Smooth muscle cell (in vitro differentiated cells): ENCODE data around the gene CAMK2A. TPM values are rescaled to one million over a fixed set of nuclear protein-coding genes. Genes with fewer than 3 reads are reported as not detected.

ENCODE experiments used
- DNase-seq: peaks from one replicate; lab custom pipeline; 2025; ENCODE audit not compliant: unreplicated experiment; lab: John Stamatoyannopoulos, UW
- H2AFZ ChIP-seq: fragments of 200-600 bp; sonication (generic); 2 replicates; pipeline ENCODE4 v1.6.0; 2016; ENCODE audit warnings: antibody characterized with exemption, low read depth, mild to moderate bottlenecking
- H3F3A ChIP-seq: fragments of 200-600 bp; sonication (generic); 2 replicates; pipeline ENCODE4 v1.6.0; 2017; ENCODE audit warnings: antibody characterized with exemption, low read depth
- H3K27ac ChIP-seq: fragments of 200-600 bp; sonication (generic); 2 replicates; pipeline ENCODE4 v1.5.1; 2016; ENCODE audit warnings: low read depth, mild to moderate bottlenecking
- H3K27me3 ChIP-seq: fragments of 200-600 bp; sonication (generic); 2 replicates; pipeline ENCODE4 v1.6.1; 2016; ENCODE audit warnings: low read depth, mild to moderate bottlenecking
- H3K36me3 ChIP-seq: fragments of 200-600 bp; sonication (generic); 2 replicates; pipeline ENCODE4 v1.5.1; 2016; ENCODE audit warnings: low read depth
- H3K4me1 ChIP-seq: fragments of 200-600 bp; sonication (generic); 2 replicates; pipeline ENCODE4 v1.5.1; 2016; ENCODE audit warnings: low read depth
- H3K4me2 ChIP-seq: fragments of 200-600 bp; sonication (generic); 2 replicates; pipeline ENCODE4 v1.6.0; 2016; ENCODE audit warnings: mild to moderate bottlenecking
- H3K4me3 ChIP-seq: fragments of 200-600 bp; sonication (generic); 2 replicates; pipeline ENCODE4 v1.5.1; 2016; ENCODE audit warnings: mild to moderate bottlenecking
- H3K79me2 ChIP-seq: fragments of 200-600 bp; sonication (generic); 2 replicates; pipeline ENCODE4 v1.6.0; 2016; ENCODE audit warnings: low read depth, mild to moderate bottlenecking
- H3K9ac ChIP-seq: fragments of 200-600 bp; sonication (generic); 2 replicates; pipeline ENCODE4 v1.6.0; 2016; ENCODE audit warnings: low read depth
- H3K9me3 ChIP-seq: fragments of 200-600 bp; sonication (generic); replicated peaks from 2 replicates; pipeline ENCODE4 v1.5.1; 2016; ENCODE audit warnings: low read depth
- H4K20me1 ChIP-seq: fragments of 200-600 bp; sonication (generic); 2 replicates; pipeline ENCODE4 v1.6.0; 2016; ENCODE audit warnings: low read depth
- WGBS: methylation state at CpG from one replicate; pipeline ENCODE4 v1.1.7; 2016; ENCODE audit warnings: low lambda C conversion rate; 5-methylcytosine and 5-hydroxymethylcytosine counted together
- polyA plus RNA-seq: library from polyadenylated mRNA; unstranded; fragments of >200 nt; fragmentation: Nextera tagmentation; extraction: Ambion mirVana; gene quantifications from 2 replicates; pipeline ENCODE4 v1.2.1, GENCODE V29; 2016
- total RNA-seq: library from RNA; depleted of rRNA; stranded (reverse); fragments of >200 nt; gene quantifications from 2 replicates; pipeline ENCODE4 v1.2.3, GENCODE V29; 2014
- TF ChIP-seq, protein P1 (sequence below): fragments of 200-600 bp; sonication (generic); IDR thresholded peaks from 2 replicates; pipeline ENCODE4 v1.5.1; 2017; ENCODE audit warnings: borderline replicate concordance, mild to moderate bottlenecking, antibody characterized with exemption; ENCODE audit not compliant: insufficient read depth, poor library complexity, severe bottlenecking

CAMK2A gene
- total and polyA plus RNA-seq, 2 experiments from 2014 or later: 0.83 to 1.6 TPM

DNA sequence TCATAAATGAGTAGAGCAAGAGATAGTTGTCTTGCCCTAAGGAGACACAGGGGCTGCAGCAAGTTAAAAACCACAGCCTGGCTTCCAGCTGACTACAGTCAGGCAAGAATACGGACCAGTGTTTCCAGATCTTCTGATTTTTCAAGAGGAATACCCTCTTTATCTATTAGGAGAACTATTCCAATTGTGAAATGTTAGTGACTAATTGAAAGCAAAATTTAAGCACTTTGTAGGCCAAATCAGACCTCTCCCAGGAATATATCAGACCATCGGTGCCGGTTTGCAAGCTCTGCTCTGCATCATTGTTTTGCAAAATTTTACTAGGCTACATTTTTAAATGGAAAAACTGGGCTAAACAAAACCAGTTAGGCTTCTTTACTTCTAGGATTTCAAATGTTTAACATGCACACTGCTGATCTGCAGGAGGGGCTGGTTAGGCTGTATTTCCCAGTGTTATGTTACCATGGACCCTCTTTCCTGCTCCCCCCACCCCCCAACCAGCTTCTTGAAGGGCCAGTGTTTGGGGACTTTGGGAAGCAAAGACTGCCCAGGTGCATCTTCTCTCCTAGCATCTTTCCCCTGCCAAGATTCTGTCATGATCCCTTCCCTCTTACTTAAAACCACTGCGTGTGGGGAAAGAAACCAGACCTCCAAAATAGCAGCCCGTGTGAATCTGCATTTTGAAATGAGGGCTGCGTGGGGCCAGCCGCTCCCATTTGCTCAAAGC, 14.2 kb upstream of the CAMK2A start:
- H2AFZ ChIP-seq: no peak overlapping the region

DNA sequence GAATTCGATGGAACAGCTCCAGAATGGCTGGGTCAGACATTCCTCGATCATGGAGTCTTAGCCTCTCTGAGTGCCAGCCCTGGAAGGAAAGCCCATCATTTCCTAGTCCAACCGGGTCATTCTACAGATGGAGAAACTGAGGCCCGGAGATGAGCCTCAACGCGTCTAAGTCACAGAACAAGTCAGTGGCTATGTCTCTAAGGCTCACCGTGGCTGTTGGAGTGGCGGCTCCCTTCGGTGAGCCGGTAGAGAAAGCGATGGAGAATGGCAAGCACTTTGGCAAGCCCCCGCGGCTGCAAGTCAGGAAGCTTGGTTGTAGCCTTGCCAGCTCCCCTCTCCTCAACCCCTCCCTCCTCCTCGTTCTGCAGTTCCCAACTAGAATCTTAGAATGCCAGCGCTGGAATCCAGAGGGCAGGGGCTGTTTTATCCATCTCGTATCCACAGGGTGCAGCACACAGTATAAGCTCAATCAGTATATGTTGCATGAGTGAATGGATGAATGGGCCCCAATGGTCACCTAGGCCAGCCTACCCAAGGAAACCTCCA, 13.6 kb upstream of the CAMK2A start:
- TF ChIP-seq, protein P1, sequence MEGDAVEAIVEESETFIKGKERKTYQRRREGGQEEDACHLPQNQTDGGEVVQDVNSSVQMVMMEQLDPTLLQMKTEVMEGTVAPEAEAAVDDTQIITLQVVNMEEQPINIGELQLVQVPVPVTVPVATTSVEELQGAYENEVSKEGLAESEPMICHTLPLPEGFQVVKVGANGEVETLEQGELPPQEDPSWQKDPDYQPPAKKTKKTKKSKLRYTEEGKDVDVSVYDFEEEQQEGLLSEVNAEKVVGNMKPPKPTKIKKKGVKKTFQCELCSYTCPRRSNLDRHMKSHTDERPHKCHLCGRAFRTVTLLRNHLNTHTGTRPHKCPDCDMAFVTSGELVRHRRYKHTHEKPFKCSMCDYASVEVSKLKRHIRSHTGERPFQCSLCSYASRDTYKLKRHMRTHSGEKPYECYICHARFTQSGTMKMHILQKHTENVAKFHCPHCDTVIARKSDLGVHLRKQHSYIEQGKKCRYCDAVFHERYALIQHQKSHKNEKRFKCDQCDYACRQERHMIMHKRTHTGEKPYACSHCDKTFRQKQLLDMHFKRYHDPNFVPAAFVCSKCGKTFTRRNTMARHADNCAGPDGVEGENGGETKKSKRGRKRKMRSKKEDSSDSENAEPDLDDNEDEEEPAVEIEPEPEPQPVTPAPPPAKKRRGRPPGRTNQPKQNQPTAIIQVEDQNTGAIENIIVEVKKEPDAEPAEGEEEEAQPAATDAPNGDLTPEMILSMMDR: no peak
- Histone ChIP-seq H3K4me2 (peak overlapping the region; percentile 88), H3K79me2 (peaks cover 5% of the 10 kb centered on the region), H3K4me1 (peaks cover 42% of the 10 kb centered on the region), H3K27ac (peak overlapping the region; percentile 22), H2AFZ (no peak overlapping the region), H3K4me3 (peak overlapping the region; percentile 58), H3F3A (peaks cover 47% of the 10 kb centered on the region), H3K27me3 (no peaks in the 10 kb centered on the region), H4K20me1 (peaks cover 6% of the 10 kb centered on the region), H3K9me3 (no peaks in the 10 kb centered on the region), H3K36me3 (no peaks in the 10 kb centered on the region), H3K9ac (no peak overlapping the region)
- no peak for DNase-seq
- 14% methylated on average over 16 of the region's 16 CpGs for WGBS

More for the DNA sequence above, 14.2 kb upstream of the CAMK2A start:
- H3F3A ChIP-seq: peaks cover 41% of the 10 kb centered on the region
- no peaks in the 10 kb centered on the region for H3K79me2 ChIP-seq
- TF ChIP-seq, protein P1: no peak
- H4K20me1 ChIP-seq: peaks cover under 1% of the 10 kb centered on the region
- no peak for DNase-seq
- H3K27ac ChIP-seq: peak overlapping the region; percentile 22
- H3K9me3 ChIP-seq: no peaks in the 10 kb centered on the region
- H3K9ac ChIP-seq: no peak overlapping the region
- H3K36me3 ChIP-seq: no peaks in the 10 kb centered on the region
- H3K4me2 ChIP-seq: peak overlapping the region; percentile 88
- no peaks in the 10 kb centered on the region for H3K27me3 ChIP-seq
- no peak overlapping the region for H3K4me3 ChIP-seq
- 17% methylated on average over 7 of the region's 7 CpGs for WGBS
- peaks cover 42% of the 10 kb centered on the region for H3K4me1 ChIP-seq

DNA sequence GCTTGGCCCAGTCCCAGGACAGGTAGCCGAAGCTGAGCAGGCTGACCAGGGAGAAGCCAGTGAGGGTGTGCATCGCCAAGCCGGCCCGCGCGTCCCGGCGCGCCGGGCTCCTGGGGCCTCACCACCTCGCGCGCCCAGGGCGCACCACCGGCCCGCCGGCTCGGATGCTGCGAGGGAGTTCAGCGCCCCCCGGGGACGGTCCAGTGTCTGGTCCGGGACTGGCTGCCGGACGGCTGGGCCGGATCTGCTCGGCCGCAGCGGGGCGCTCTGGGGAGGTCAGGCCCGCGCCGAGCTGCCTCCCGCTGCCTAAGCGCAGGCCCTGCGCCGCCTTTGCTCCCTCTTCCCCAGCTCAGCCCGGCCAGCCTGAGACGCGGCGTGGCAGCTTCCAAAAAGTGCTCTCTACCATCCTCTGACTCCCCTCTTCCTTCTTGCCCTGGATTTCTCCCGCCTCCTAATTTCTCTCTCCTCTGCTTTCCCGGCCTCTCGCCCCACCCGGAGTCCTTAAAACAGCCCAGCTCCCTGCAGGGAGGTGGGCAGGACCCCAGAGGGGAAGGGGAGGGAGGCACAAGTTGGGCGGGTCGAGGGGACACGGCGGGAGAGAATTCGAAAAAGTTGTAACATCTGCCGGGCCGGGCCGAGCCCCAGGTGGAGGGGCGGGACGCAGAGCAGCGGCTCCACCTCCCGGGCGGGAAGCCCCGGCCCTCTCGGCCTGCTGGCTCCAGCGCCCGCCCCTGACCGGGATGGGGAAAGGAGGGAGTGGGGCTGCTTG, 12.9 kb upstream of the CAMK2A start, which contains the start of gene ARSI:
Gene ARSI (minus strand): TSS at position 605 of the 769 bp plus-strand sequence. CDS start 532 bp downstream, at position 73.
- TF ChIP-seq, protein P1: peak; percentile 32
- H2AFZ ChIP-seq: peak within 1 kb of the TSS; percentile 83
- peak within 1 kb of the TSS; percentile 69 for H3K9ac ChIP-seq

More for the DNA sequence above, 12.9 kb upstream of the CAMK2A start, which contains the start of gene ARSI:
- no peak for DNase-seq
- Histone ChIP-seq H4K20me1 (peaks cover 6% of the 10 kb centered on the region), H3F3A (peaks cover 47% of the 10 kb centered on the region), H3K4me1 (peaks cover 42% of the 10 kb centered on the region), H3K9me3 (no peaks in the 10 kb centered on the region), H3K27ac (peak within 1 kb of the TSS; percentile 96), H3K4me3 (peak within 1 kb of the TSS; percentile 58), H3K36me3 (no peaks in the 10 kb centered on the region), H3K27me3 (no peaks in the 10 kb centered on the region), H3K4me2 (peak within 1 kb of the TSS; percentile 88), H3K79me2 (peaks cover 11% of the 10 kb centered on the region)
- WGBS: 3% methylated on average over 48 of the region's 63 CpGs
